Activated T-cell treated with anti-CD3 and anti-CD28 coated beads, Interleukin-2, amount 50 U/mL, for 24 hours (primary cell): ENCODE data around the gene TNK2.
A peak's percentile ranks its signal among the peaks of the same experiment; 100 is the strongest.

Source experiments
- DNase-seq: peaks from one replicate; pipeline ENCODE4 v3.0.0-alpha.2; 2020
- H3K27ac Mint-ChIP-seq: 2 replicates; pipeline ENCODE4 v1.8.0; 2020; ENCODE audit warnings: mild to moderate bottlenecking, mixed read lengths
- H3K27me3 Mint-ChIP-seq: 2 replicates; pipeline ENCODE4 v1.8.0; 2020; ENCODE audit warnings: mixed read lengths
- H3K36me3 Mint-ChIP-seq: 2 replicates; pipeline ENCODE4 v1.8.0; 2020; ENCODE audit warnings: low read depth, mixed read lengths
- H3K4me1 Mint-ChIP-seq: 2 replicates; pipeline ENCODE4 v1.8.0; 2020; ENCODE audit warnings: low read depth, mixed read lengths
- H3K4me3 Mint-ChIP-seq: 2 replicates; pipeline ENCODE4 v1.8.0; 2020; ENCODE audit warnings: mild to moderate bottlenecking, moderate library complexity, mixed read lengths
- H3K9me3 Mint-ChIP-seq: 2 replicates; pipeline ENCODE4 v1.8.0; 2020; ENCODE audit warnings: mixed read lengths

The TNK2 gene

GRCh38 chr3:195897853-195898415 is 10.4 kb downstream of the TNK2 start:
- Mint-ChIP-seq H3K9me3 (no peaks in the 10 kb centered on the region), H3K36me3 (peaks cover 5% of the 10 kb centered on the region), H3K4me3 (no peak overlapping the region), H3K27ac (peak overlapping the region; percentile 23), H3K4me1 (peaks cover 70% of the 10 kb centered on the region), H3K27me3 (no peaks in the 10 kb centered on the region)
- no peak for DNase-seq

GRCh38 chr3:195897081-195897852 is 11.1 kb downstream of the TNK2 start:
- Mint-ChIP-seq H3K4me1 (peaks cover 68% of the 10 kb centered on the region), H3K36me3 (peaks cover 5% of the 10 kb centered on the region), H3K27me3 (no peaks in the 10 kb centered on the region), H3K27ac (peak overlapping the region; percentile 96), H3K9me3 (no peaks in the 10 kb centered on the region), H3K4me3 (peak overlapping the region; percentile 86)
- no peak for DNase-seq

GRCh38 chr3:195896361-195897080 is 11.8 kb downstream of the TNK2 start:
- H3K27ac Mint-ChIP-seq = peak overlapping the region; percentile 96
- no peaks in the 10 kb centered on the region for H3K9me3 Mint-ChIP-seq
- peaks cover 61% of the 10 kb centered on the region for H3K4me1 Mint-ChIP-seq
- no peaks in the 10 kb centered on the region for H3K27me3 Mint-ChIP-seq
- DNase-seq = no peak
- H3K4me3 Mint-ChIP-seq = peak overlapping the region; percentile 86
- H3K36me3 Mint-ChIP-seq = peaks cover 9% of the 10 kb centered on the region

- Mint-ChIP-seq H3K4me1 (peaks cover 55% of the 10 kb centered on the region), H3K4me3 (peak overlapping the region; percentile 86), H3K36me3 (peaks cover 9% of the 10 kb centered on the region), H3K27me3 (no peaks in the 10 kb centered on the region), H3K27ac (peak overlapping the region; percentile 96), H3K9me3 (no peaks in the 10 kb centered on the region)
- DNase-seq = peak; percentile 85
Measured at GRCh38 chr3:195895861-195896360, 12.4 kb downstream of the TNK2 start.

- Mint-ChIP-seq H3K9me3 (no peaks in the 10 kb centered on the region), H3K4me1 (peaks cover 48% of the 10 kb centered on the region), H3K36me3 (peaks cover 9% of the 10 kb centered on the region), H3K27me3 (no peaks in the 10 kb centered on the region), H3K4me3 (peak overlapping the region; percentile 86), H3K27ac (peak overlapping the region; percentile 90)
- DNase-seq = peak; percentile 80
Measured at GRCh38 chr3:195895078-195895860, 13.1 kb downstream of the TNK2 start.

GRCh38 chr3:195893916-195894465 is 14.4 kb downstream of the TNK2 start:
- H3K4me1 Mint-ChIP-seq = peaks cover 43% of the 10 kb centered on the region
- peak overlapping the region; percentile 90 for H3K27ac Mint-ChIP-seq
- H3K36me3 Mint-ChIP-seq = peaks cover 9% of the 10 kb centered on the region
- DNase-seq = no peak
- no peaks in the 10 kb centered on the region for H3K27me3 Mint-ChIP-seq
- H3K4me3 Mint-ChIP-seq = peak overlapping the region; percentile 86
- no peaks in the 10 kb centered on the region for H3K9me3 Mint-ChIP-seq

- Mint-ChIP-seq H3K4me3 (no peak overlapping the region), H3K36me3 (peaks cover 13% of the 10 kb centered on the region), H3K27me3 (no peaks in the 10 kb centered on the region), H3K9me3 (no peaks in the 10 kb centered on the region), H3K27ac (no peak overlapping the region), H3K4me1 (peaks cover 42% of the 10 kb centered on the region)
- DNase-seq = no peak
Measured at GRCh38 chr3:195893516-195893915, 14.8 kb downstream of the TNK2 start.

GRCh38 chr3:195893044-195893395 is 15.3 kb downstream of the TNK2 start:
- Mint-ChIP-seq H3K9me3 (no peaks in the 10 kb centered on the region), H3K4me1 (peaks cover 37% of the 10 kb centered on the region), H3K36me3 (peaks cover 15% of the 10 kb centered on the region), H3K4me3 (no peak overlapping the region), H3K27ac (peak overlapping the region; percentile 37), H3K27me3 (no peaks in the 10 kb centered on the region)
- DNase-seq = no peak

GRCh38 chr3:195892105-195893043 is 16.0 kb downstream of the TNK2 start:
- Mint-ChIP-seq H3K36me3 (peaks cover 21% of the 10 kb centered on the region), H3K4me3 (no peak overlapping the region), H3K9me3 (no peaks in the 10 kb centered on the region), H3K4me1 (peaks cover 32% of the 10 kb centered on the region), H3K27ac (peak overlapping the region; percentile 37), H3K27me3 (no peaks in the 10 kb centered on the region)
- no peak for DNase-seq

GRCh38 chr3:195891431-195892104 is 16.8 kb downstream of the TNK2 start:
- H3K4me3 Mint-ChIP-seq = no peak overlapping the region
- peaks cover 28% of the 10 kb centered on the region for H3K36me3 Mint-ChIP-seq
- H3K4me1 Mint-ChIP-seq = peaks cover 25% of the 10 kb centered on the region
- peak overlapping the region; percentile 37 for H3K27ac Mint-ChIP-seq
- no peak for DNase-seq
- no peaks in the 10 kb centered on the region for H3K9me3 Mint-ChIP-seq
- no peaks in the 10 kb centered on the region for H3K27me3 Mint-ChIP-seq

GRCh38 chr3:195889870-195890295 is 18.5 kb downstream of the TNK2 start:
- peaks cover 19% of the 10 kb centered on the region for H3K4me1 Mint-ChIP-seq
- no peak overlapping the region for H3K27ac Mint-ChIP-seq
- no peak overlapping the region for H3K4me3 Mint-ChIP-seq
- peaks cover 39% of the 10 kb centered on the region for H3K36me3 Mint-ChIP-seq
- no peaks in the 10 kb centered on the region for H3K9me3 Mint-ChIP-seq
- H3K27me3 Mint-ChIP-seq = no peaks in the 10 kb centered on the region
- no peak for DNase-seq

GRCh38 chr3:195888981-195889869 is 19.1 kb downstream of the TNK2 start:
- peaks cover 34% of the 10 kb centered on the region for H3K36me3 Mint-ChIP-seq
- no peak overlapping the region for H3K4me3 Mint-ChIP-seq
- peaks cover 14% of the 10 kb centered on the region for H3K4me1 Mint-ChIP-seq
- DNase-seq = no peak
- no peaks in the 10 kb centered on the region for H3K27me3 Mint-ChIP-seq
- H3K9me3 Mint-ChIP-seq = no peaks in the 10 kb centered on the region
- peak overlapping the region; percentile 16 for H3K27ac Mint-ChIP-seq
